Fibroblast of skin of back (primary cell): ENCODE results near the gene SLC7A14.
A peak's percentile ranks its signal among the peaks of the same experiment; 100 is the strongest.

Experiments
- DNase-seq: peaks from one replicate; pipeline ENCODE4 v3.0.0-alpha.2; 2013

SLC7A14 gene

GRCh38 chr3:170496026-170496867, 89.6 kb downstream of the SLC7A14 start:
- DNase-seq, result no peak

DNA sequence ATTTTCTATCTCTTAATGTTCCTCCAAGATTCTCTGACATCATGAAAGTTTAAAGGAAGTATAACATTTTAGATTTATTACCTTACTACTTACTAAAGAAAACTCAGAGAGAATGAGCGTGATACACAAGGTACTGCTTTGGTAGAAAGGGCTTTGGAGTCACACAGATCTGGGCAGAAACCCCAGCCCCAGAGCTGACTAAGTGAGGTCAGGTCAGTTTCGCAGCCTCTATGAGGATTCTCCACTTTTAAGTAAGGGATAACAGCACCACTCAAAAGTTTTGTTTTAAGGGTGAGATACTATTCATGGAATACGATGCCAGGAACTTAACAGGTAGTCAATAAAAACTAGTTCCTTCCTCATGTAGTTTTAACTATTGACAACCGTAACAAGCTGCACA, 91.1 kb downstream of the SLC7A14 start:
- no peak for DNase-seq

- DNase-seq, result no peak
Observed at GRCh38 chr3:170493712-170494182, 92.1 kb downstream of the SLC7A14 start.

DNA sequence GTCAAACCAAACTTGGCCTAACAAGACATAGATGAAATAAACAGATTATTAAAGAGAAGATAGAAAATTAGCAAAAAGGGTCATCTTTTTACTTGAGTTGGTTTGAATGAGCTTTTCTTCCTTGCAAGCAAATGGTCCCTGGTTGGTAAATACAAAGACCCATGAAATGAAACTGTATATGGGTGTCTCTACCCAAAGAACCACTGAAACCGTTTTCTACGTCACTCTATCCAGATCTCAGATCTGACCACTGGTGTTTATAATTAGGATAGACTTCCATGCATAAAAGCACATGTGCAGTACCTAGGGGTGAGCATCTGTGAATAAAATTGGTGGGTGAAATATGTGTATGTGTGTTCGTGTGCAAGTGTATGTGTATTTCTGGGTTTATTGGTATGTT, 94.0 kb downstream of the SLC7A14 start:
- DNase-seq, result no peak

DNA sequence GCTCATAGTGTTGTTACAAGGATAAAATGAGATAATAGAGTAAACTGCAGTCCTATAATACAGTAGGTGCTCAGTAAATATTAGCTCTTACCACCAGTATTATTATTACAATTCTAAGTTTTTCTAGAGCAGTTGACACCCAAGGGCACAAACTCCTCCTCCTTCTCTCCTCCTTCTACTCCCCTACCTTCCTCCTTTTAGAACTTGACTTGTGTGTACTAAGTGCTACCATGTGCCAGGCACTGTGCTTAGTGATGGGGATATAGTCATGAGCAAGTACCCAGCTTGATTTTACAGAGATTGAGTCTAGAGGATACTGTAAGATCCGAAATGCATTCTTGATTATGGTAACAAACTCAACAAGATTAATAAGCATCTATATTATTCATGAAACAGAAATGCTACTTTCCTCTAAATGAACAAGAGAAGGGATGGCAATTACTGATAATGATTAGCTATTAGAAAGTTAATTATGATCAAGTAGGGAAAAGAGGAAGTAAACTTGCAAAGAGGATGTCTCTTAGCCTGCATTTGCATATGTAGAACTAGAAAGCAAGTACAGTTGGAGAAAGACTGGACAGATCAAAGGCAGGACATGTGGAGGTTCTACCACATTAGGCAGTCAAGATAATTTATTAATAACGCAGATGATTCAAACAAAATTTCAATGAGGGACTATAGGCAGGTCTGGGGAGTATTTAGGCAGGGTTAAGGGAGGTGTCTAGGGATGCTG, 94.9 kb downstream of the SLC7A14 start:
- DNase-seq, result no peak

DNA sequence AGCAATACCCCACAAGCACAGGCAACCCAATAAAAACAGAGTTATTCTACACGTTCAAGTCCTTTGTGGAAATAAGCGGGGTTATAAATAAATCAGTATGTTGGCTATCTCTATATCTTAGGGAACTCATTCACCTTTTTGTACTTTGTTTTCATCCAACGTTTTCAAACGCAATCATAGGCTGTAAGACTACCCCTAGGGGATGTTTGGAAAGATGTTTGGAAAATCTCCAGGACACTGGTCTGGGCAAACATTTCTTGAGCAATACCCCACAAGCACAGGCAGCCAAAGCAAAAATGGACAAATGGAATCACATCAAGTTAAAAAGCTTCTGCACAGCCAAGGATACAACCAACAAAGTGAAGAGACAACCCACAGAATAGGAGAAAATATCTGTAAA, 97.1 kb downstream of the SLC7A14 start:
- DNase-seq, result no peak

GRCh38 chr3:170487031-170487430, 98.8 kb downstream of the SLC7A14 start:
- DNase-seq, result no peak

GRCh38 chr3:170486398-170486797, 99.5 kb downstream of the SLC7A14 start:
- DNase-seq, result no peak

GRCh38 chr3:170485696-170486095, 100.2 kb downstream of the SLC7A14 start:
- DNase-seq, result no peak

DNA sequence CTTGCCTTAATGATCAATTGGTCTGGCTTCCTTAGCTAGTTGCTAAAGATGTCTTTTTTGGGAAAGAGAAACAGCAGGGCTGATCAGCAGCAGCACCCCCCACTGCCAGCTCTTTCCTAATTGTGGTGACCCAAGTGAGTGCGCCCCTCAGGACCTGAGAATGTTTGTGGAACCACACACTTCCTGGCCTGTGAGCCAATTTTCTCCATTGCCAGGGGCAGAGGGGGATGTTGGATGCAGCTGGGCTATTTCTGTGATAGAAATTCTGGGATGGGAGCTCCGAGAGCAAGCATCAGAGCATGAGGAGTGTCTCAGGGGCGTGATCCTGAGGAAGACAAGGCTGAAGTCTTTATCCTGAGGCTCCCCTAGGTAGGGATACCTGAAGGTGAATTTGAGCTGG, 100.6 kb downstream of the SLC7A14 start:
- no peak for DNase-seq

- no peak for DNase-seq
Observed at GRCh38 chr3:170484869-170485268, 101.0 kb downstream of the SLC7A14 start.

GRCh38 chr3:170483485-170484262, 102.2 kb downstream of the SLC7A14 start:
- no peak for DNase-seq

DNA sequence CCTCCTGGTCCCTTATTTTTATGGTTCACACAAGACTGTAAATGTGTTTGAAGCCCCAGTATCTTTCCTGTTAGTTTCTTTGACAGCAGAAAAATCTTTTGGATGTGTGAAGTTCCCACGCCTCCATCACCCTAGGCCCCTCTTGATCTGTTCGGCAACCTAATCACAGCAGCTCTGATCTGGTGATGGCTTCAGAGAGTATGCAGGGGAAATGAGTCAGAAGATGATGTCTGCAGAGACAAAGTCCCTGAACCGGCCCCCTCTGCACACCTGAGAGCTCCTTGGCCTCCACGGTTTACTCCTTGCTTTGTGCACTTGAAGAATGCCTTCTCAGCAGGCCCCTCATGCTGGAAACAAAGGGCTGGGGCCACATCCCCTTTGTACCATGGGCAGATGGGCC, 103.7 kb downstream of the SLC7A14 start:
- no peak for DNase-seq

- DNase-seq, result no peak
Observed at GRCh38 chr3:170480111-170480510, 105.8 kb downstream of the SLC7A14 start.

DNA sequence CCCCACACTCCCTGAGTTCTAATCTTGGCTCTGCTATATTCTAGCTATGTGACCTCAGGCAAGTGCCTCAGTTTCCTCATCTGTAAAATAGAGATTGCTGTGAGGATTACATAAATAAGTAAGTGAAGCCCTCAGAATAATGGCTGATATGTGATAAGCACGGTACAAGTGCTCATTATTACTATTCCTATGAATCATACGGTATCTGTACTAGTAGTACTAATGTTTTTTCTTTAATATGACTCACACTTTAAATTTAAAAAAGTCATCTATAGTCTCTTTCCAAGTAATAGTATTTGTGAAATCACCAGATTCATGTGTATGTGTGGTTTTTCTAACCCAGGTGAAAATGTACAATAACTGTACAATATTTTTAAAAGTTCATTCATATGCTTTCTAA, 108.5 kb downstream of the SLC7A14 start:
- peak; percentile 35 for DNase-seq

DNA sequence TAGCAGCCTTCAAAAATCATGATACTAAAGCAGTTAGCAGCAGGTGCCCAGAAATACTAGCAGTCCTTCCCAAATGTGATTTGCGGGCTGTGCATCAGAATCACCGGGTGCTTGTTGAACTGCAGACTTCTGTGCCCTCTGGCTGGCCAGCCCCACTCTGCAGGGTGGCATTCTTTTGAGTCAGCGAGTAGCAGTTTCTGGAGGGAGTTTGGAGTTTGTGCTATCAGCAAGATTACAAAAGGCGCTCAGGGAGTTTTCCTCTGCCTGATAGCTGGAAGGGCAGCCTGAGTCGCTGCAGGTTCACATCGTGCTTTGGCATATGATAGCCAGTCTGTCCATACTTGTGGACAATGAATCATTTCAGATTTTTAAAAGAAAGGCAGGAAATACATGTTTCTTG, 109.6 kb downstream of the SLC7A14 start:
- no peak for DNase-seq

GRCh38 chr3:170475092-170475685, 110.7 kb downstream of the SLC7A14 start:
- DNase-seq, result no peak

GRCh38 chr3:170473358-170473757, 112.5 kb downstream of the SLC7A14 start:
- no peak for DNase-seq

GRCh38 chr3:170471149-170471548, 114.7 kb downstream of the SLC7A14 start:
- no peak for DNase-seq

DNA sequence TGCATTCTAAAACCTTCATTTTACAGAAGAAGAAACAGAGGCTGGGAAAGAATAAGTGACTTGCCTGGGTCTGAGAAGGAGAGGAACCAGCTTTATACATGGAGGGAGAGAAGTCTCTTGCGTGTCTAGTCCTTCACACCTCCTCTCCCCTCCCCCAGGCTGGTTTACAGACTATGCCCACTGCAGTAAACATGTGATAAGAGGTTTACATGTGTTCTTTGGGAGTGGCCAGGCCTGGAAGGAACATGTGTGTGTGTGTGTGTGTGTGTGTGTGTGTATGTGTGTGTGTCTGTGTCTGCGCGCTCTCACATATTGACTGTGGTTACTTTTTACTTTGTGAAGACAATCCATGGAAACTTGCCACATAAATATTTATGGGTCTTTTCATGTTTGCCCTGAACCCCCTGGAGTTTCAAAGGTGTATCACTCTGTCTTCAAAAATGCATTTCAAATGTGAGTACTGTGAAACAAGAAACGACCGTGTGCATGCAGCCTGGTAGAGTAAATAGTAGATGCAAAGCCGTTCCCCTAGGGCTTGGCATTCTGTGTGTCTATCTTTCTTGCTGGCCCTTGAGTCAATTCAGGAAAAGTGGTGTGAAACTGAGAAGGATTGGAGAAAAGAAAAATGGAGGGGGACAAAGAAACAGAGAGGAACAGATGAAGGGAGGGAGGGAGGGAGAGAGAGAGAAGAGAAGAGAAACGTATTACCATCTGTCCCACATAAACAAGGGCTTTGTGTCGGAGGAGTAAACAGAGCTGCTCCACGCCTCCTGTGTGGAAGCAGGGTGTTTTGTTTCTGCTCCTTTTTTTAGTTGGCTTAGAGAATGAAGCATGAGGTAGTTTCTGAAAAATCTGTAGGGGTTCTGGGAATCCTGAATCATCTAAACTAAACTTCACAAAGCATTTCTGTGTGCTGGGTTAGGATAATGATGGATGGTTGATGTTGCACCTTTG, 115.5 kb downstream of the SLC7A14 start:
- no peak for DNase-seq
